Fibroblast of skin of scalp (primary cell): ENCODE data around the gene PRPSAP1.

Source experiments
- DNase-seq: peaks from one replicate; pipeline ENCODE4 v3.0.0-alpha.2; 2013

The PRPSAP1 gene

DNA sequence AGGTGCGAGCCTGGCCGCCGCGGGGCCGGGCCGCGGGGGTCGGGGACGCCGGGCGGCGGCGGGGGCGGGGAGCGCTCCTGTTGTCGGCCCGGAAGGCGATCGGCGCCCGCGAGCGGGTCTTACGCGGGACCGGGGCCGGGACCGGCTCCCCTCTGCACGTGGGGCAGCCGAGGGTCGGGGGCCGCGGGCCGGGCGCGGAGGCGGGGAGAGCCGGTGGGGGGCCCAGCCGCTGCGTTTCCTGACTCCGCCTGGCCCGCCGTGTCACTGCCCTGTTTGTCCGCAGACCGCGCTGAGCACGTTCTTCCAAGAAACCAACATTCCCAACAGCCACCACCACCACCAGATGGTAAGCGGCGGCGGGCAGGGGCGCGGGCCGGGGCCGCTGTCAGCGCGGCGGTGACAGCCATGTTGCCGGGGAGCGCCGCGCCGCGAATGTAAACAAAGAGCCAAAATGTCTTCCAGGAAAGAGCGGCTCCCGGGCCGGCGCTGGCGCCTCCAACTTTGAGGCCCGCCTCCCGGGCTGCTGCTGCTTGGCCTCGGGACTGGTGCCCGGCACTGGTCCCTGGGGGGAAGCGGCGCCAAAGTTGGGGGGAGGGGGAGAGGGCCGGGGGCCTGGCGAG, 88.0 kb downstream of the PRPSAP1 start:
- peak; percentile 60 for DNase-seq

- peak; percentile 100 for DNase-seq
These were observed 88.7 kb downstream of the PRPSAP1 start, which contains the start of gene UBALD2 for GRCh38 chr17:76264755-76265623. UBALD2 (plus strand) TSS chr17:76265348; CDS start chr17:76265506, 158 bp downstream.

- DNase-seq, result no peak
These were observed 89.3 kb downstream of the PRPSAP1 start for GRCh38 chr17:76264425-76264754.

GRCh38 chr17:76263896-76264295, 89.8 kb downstream of the PRPSAP1 start:
- no peak for DNase-seq

GRCh38 chr17:76262732-76263344, 90.9 kb downstream of the PRPSAP1 start:
- DNase-seq, result no peak

DNA sequence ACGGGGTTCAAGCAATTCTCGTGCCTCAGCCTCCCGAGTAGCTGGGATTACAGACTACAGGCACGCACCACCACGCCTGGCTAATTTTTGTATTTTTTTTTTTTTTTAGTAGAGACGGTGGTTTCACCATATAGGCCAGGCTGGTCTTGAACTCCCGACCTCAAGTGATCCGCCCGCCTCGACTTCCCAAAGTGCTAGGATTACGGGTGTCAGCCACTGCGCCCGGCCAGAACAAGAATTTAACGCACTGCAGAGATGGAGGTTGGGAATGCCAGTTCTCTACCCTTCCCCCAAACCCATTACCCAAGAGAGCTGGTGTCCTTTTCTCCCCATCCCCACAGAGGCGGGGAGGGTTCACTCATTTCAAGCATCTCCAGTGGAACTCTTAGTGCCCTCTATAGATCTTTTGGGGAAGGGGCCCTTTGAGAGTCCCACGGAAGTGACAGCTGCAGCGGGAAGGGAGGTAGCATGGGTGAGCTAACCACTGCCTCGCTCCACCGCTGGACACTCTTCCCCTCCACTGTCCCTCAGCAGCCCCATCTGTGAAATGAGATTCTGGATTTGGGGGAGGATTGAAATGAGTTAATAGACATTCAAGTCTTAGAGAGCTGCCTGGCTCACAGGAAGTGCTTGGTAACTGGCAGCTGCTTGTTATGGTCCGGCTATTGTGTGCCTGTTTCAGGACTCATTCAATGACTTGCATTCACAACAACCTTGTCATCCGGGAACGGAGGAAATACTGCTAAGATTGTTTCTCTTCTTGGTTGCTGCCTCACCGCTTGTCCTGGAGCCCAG, 92.1 kb downstream of the PRPSAP1 start:
- DNase-seq, result no peak

DNA sequence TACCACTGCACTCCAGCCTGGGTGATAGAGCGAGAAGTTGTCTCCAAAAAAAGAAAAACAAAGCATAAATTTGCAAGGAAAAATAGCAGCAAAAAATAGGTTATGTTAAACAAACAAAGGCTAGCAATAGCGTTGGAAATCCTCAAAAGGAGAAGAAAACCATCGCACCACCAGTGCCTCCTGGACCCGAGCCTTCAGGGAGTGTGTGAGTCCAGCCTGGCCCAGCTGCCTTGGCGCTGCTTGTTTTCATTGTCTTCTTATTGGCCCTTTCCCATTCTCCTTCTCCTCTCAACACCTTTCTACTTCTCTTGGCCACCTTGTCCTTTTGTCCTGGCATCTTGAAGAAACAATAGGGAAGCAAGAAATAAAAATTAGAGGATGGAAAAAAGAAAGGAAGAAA, 93.0 kb downstream of the PRPSAP1 start:
- no peak for DNase-seq

DNA sequence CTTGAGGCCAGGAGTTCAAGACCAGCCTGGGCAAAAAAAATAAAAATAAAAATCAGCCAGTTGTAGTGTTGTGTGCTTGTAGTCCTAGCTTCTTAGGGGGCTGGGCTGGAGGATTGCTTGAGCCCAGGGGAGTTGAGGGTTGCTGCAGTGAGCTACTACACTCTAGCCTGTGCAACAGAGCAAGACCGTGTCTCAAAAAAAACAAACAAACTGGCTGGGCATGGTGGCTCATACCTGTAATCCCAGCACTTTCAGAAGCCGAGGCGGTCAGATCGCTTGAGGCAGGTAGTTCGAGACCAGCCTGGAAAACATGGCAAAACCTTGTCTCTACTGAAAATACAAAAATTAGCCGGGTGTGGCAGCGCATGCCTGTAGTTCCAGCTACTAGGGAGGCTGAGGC, 93.5 kb downstream of the PRPSAP1 start:
- DNase-seq, result no peak
